NCI-H82 treated with DMSO at 0.1 percent for 48 hours (cell line): ENCODE results near the gene BTC.
"Not testable (repeated sequence)": the region's sequence is repeated elsewhere in the genome, so short reads cannot be mapped to it uniquely, and the experiment has no call there.

Experiments
- DNase-seq: peaks from one replicate; lab custom pipeline; 2025; ENCODE audit not compliant: unreplicated experiment; lab: John Stamatoyannopoulos, UW

The BTC gene

DNA sequence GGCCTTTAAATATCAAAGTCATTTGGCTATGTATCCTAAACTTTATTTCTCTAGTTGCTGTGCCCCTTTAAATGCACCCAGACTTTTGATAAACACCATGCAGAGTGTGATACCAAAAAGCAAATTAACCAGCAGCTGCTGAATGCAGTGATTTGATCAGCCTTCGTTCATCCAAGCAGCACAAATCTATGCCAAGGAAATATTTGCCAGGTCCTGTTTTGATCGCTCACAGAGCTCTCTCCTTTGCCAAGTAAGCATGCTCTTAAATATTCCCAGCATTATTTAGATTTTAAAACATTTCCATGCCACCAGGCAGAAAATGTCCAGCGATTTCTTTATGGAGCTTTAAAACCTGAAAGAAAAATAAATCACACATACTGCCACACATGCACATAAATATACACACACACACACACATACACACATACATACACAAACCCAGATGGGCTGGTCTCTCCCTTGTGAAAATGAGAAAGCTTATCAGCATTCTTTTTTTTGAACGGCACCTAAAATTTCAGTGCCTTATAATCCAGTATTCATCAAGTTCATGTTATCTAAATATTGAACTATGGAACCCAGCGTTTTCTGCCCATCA is 35.7 kb downstream of the BTC start:
- DNase-seq = no peak

DNA sequence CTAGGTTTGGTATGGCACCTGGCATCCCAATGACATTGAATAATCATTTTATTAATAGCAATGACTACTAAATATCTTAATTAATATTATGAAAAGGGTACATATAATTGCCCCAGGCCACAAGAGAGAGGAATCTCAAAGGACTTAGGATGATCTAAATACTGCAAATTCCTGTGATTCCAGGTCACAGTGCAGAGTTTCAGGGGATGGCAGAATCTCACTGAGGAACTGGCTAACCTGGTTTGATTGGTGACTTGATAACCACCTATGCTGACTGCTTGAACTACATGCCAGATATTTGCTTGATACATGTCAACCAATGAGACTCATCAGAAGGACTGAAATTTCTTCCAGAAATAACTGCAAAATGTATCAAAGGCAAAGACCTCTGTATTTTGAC is 37.2 kb downstream of the BTC start:
- DNase-seq = no peak

DNA sequence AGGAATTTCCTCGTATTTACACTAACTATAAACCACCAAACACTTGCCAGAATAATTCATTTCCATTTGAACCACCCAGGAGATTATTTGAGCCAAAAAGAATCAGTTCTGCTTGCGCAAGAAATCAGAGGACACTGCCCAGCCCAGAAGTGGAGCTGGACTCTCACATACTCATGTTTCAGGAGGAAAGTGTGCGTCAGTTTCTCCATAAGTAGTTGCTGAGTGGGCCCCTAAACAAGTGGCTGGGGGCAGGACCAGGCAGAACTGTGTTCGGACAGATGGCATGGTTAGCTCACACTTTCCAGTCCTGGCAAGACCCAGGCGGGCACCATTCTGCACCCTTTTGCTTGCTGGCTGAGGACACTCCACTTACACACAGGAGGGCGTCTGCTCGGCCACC is 38.8 kb downstream of the BTC start:
- no peak for DNase-seq

DNA sequence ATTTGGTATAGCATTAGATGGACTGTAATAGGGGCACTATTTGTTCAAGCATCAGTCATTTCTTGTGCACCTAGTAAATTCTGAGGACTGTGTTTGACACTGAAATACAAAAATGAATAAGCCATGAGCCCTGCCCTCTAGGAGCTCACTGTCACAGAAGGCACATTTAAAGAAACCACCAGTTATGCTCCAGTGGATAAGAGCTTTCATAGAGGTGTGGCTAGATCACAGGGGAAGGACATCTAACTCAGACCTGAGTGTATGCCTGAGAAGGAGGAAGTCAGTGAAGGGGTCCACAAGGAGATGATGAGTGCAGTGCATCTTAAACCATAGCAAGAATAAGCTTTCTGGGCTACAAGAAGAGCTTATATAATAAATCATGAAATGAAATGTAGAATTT is 40.1 kb downstream of the BTC start:
- no peak for DNase-seq

DNA sequence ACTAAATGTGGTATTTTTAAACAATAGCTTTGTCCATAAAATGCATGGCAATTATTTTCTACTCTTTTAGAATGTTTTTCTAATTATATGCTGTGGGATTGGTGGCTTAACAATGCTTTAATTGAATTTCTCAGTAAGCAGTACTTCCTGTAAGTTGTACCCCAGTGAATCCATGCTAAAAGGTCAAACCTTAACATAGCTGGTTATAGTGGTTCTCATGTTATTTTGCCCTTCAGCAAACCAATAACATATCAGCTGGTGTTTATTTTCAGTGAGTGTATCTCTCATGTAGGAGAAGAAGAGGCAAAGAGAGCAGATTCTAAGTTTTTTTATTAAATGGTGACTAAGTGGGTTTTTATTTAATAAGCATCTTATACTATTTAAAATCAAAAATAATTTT is 41.5 kb downstream of the BTC start:
- no peak for DNase-seq

DNA sequence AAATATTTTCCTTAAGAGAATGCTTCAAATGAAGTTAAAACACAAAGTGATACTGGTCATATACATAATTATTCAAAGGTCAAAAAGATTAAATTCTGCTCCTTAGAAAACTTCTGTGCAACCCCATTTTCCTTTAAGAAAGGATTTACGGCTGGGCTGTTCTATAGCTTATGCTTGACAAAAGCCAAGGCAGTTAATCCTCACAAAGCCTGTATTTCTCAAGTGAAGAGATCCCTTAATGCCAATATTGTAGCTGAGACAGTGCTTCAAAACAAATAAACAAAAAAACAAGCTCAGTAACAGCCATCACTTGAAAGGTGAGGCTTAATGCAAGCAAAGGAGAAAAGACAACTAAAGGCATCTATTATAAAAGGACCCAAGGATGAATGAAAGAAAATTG is 42.5 kb downstream of the BTC start:
- peak; percentile 26 for DNase-seq

DNA sequence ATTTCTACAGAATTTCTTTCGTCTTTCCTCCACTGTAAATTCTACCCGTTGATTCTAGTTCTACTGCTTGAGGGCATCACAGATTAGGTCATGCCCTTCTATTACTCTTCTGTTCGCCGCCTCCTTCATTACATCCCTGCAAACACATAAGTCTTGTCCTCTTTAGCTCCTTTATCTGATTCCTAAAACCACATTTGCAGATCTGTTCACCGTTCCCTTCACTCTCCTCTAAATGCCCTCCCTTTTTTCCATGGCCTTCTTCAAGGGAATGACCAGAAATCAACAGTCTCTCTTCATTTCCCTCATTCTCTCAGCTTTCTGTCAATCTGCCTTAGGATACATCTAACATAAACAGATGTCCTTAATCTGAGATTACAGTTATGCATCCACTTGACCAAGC is 43.1 kb downstream of the BTC start:
- peak; percentile 46 for DNase-seq

DNA sequence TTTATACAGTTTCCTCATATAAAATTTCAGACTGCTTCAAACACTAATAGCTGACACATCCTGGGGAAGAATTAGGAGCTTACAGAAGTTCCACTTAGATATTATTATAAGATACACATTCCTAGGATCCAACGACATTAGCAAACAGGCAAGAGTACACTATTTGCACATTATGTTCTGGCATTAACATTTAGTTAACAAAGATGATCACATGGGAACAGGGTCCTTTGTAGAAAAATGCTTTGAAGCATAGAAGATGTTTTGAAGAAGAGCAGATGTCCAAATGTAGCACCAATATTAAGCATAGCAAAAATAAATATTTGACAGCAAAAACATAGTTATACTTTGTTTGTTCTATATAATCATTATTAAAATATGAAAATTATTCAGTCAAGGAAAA is 52.1 kb downstream of the BTC start:
- no peak for DNase-seq

DNA sequence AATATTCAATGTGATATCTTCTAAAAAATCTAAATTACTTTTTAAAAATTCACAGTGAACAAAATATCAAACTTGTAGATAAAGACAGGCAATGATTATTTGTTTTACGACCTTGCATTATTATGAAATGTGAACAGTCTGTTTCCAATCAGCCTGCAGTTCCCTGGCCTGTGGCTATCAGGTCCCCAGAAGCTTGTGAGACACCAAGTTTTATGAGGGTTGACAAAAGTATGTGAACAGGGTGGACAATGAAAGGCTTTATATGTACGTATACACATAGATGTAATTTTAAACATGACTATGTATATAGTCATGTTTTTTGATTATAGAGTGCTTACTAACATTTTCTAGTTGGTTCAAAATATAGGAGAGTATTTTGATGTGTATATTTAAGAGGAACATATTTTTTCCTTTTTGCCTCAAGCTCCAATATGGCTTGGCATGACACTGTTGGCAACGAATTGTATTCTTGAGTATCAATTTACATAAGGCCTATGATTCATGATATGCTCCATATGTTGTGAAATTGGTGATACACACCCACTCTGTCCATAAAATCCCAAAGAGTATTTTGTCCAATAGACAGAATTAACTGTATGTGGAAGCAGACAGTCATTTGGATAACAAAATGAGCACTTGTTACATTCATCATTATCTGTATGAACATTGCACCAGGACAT is 55.7 kb downstream of the BTC start:
- no peak for DNase-seq

DNA sequence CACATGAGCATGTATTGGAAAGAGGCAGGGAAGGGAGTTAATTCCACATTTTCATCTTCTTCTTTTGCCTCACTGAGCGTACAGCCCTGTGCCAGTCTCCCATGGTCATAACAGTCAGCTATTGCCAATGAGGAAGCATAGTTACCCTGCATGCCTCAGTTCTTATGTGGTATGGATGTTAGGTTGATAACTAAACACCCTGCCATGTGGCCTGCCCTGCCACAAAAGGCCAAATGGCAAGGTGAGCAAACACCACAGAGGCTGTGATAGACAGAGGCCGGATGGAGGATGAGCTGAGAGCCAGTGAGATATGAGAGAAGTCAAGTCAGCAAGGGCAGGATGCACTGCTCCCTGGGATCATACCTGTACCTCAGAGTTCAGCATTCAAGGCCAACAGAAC is 59.3 kb downstream of the BTC start:
- DNase-seq = no peak

DNA sequence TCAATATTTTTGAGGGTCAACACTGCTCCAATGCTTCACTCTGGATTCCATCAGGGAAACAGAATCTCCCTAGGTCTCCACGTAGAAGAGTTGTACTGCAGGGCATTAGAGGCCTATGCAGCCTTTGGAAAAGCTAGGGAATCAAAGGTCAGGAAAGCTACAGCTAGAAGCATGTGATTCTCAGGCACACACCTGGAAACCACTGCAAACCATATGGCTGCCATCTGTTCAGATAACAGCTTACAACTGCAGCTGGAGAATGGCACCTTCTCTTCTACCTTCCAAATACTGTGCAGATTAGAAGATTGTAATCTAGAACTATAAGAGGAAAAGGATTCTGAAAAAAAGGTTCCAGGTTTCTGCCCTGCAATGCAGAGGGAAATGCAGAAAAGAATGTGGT is 60.6 kb downstream of the BTC start:
- no peak for DNase-seq

DNA sequence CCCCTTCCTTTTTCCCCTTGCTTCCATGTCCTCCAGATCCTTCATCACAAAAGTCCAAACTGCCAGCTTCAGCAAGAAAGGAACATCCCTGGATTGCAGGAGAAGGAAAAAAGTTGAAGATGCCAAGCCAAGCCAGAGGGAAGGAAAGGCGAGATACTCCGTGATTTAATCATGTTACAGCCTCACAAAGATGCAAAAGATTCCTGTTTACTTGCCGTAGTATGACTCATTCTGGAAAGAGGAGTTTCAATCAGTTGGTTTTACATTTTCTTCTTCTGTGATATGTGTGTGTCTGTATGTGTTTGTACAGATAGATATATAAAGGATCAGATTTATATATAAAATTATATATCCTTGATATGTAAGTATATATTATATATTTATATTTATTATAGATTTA is 69.3 kb downstream of the BTC start:
- DNase-seq = no peak

DNA sequence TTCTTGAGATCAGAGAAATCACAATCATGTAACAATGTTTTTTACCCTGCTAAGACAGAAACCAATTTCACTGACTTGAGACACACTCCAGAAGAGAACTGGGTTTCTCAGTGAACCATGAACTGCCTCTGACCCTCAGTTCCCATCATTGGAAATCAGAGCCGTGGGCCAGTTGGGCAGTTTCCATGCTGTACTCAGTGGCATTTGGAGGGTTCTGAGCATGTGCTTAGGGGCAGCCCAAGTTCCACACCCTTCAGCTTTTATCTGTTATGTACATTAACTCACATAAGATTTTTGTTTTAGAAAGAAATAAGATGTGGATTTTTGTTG is 77.9 kb downstream of the BTC start:
- no peak for DNase-seq

DNA sequence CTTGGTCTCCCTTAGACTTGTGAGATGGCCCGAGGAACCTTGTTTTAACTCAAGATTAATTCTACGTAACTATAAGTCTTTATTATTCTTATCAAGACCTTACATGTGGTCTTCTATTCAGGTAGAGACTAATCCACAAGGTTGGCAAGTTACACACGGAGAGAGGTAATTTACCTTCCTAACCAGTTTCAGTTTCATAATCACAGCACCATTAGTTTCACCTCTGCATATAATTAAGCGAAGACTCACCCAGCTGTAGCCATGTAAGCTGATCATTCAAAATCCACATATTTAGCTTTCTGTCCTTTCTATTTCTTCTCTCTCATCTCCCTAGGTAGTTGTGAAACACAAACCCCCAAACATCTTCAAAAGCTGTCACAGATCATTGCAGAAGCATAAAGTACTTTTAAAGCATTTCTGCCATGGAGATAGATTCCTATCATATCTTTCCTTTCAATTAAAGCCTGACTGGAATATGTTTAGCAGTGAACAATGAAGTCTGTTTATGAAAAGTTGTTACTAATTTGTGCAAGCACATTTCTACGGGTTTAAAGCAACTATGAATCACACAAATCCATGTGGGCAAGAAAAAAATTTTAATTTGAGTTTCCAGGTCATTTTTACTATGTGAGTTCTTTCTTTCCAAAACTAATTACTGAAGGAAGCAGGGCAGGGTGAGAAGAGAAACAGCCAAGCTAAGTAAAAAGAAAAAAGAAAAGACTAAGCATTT is 78.5 kb downstream of the BTC start:
- no peak for DNase-seq

DNA sequence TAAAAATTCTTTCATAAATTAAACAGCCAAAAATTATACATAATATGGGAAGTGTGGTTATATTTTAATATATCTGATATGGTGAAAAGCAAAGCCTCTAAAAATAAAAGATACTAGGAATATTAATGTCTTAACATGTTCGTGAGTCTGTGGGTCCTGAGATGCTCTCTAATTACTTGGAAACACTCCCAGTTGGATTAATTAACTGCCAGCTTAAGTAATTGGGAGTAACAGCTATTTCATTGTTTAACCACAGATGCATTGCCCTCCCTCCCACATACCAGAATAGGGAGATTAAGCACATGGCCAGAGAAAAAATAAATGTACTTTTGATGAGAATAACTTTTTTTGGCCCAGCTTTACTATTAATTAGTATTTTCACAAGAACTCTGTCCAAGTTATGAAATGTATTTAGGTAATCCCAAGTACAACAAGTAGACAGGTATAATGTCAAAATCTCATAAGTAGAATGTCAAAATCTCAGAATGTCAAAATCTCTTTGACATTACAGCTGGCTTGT is 79.7 kb downstream of the BTC start:
- DNase-seq = peak; percentile 32

DNA sequence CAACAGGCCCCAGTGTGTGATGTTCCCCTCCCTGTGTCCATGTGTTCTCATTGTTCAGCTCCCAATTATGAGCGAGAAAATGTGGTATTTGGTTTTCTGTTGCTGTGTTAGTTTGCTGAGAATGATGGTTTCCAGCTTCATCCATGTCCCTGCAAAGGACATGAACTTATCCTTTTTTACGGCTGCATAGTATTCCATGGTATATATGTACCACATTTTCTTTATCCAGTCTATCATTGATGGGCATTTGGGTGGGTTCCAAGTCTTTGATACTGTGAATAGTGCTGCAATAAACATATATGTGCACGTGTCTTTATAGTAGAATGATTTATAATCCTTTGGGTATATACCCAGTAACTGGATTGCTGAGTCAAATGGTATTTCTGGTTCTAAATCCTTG is 86.2 kb downstream of the BTC start:
- DNase-seq = not testable (repeated sequence)
